ENCODE measurements around the gene ADAMTS8.

DNA sequence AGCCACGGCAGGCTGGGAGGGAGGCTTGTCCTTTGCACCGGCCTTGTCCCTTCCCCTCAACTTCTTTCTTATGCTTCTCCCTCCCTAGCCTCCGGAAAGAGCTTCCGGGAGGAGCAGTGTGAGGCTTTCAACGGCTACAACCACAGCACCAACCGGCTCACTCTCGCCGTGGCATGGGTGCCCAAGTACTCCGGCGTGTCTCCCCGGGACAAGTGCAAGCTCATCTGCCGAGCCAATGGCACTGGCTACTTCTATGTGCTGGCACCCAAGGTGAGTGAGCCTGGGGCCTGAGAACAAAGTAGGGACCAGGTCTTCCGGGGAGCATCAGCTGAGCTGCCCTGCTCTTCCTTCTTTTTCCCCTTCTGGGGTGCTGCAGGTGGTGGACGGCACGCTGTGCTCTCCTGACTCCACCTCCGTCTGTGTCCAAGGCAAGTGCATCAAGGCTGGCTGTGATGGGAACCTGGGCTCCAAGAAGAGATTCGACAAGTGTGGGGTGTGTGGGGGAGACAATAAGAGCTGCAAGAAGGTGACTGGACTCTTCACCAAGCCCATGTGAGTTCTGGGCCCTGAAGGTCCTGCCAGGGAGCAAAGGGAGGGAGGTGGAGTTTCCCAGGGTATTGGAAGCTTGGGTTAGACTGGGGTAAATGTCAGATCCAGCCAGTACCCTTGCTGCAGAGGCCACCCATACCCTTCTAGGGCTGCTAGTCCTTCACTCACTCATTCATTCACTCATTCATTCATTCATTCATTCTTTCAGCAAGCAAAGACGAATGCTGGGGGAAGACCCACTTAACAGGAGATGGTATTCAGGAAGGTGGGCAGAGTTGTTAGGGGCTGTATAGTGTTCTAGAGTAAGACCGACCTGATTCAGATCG, 42.7 kb upstream of the ADAMTS8 start:
- TF ChIP-seq CTCF (optimal IDR thresholded peaks at IDR 0.05 in 1 of 3, IDR thresholded peaks at IDR 0.05 in 1 of 3, conservative IDR thresholded peaks at IDR 0.05 in 1 of 3; ENCODE audit: extremely low read depth in 1 of 3, insufficient read depth in 2 of 3, low read length in 3 of 3): no peak
- TF ChIP-seq EZH2 (IDR thresholded peaks at IDR 0.05; ENCODE audit: low read length): no peak
